GM18519 (cell line): Measurements from ENCODE around the gene HLA-DOA.

ENCODE experiments used
- ATAC-seq: cut with Tn5 transposase; IDR thresholded peaks from one replicate; pipeline ENCODE4 v1.9.1; 2021; ENCODE audit warnings: mild to moderate bottlenecking, moderate library complexity; ENCODE audit not compliant: unreplicated experiment, low FRiP score

The HLA-DOA gene

GRCh38 chr6:33017694-33018353 lies 8.4 kb upstream of the HLA-DOA start:
- no peak for ATAC-seq

- no peak for ATAC-seq
These were observed 7.6 kb upstream of the HLA-DOA start for GRCh38 chr6:33017018-33017417.

- no peak for ATAC-seq
These were observed 6.4 kb upstream of the HLA-DOA start for GRCh38 chr6:33015798-33016197.

GRCh38 chr6:33014841-33015634 lies 5.6 kb upstream of the HLA-DOA start:
- ATAC-seq = no peak

GRCh38 chr6:33013608-33014007 lies 4.2 kb upstream of the HLA-DOA start:
- no peak for ATAC-seq

GRCh38 chr6:33010356-33010755 lies 965 bp upstream of the HLA-DOA start:
- no peak for ATAC-seq

- ATAC-seq = no peak
These were observed 1.5 kb downstream of the HLA-DOA start for GRCh38 chr6:33007831-33008400.

DNA sequence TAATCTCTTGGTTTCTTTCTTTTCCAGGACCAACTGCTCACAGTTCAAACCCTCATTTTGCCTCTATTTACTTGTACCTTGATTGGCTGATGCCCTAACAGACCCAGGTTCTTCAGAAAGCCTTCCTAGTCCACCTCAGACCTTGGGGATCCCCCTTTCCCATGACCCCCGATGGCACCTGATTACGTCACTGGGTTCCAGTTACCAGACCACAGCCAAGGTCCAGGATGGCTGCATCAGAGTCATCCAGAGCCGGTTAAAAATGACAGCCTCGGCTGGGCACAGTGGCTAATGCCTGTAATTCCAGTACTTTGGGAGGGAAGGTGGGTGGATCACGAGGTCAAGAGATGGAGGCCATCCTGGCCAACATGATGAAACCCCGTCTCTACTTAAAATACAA lies 4.5 kb downstream of the HLA-DOA start:
- no peak for ATAC-seq

GRCh38 chr6:33001685-33002084 lies 7.7 kb downstream of the HLA-DOA start:
- ATAC-seq = no peak

DNA sequence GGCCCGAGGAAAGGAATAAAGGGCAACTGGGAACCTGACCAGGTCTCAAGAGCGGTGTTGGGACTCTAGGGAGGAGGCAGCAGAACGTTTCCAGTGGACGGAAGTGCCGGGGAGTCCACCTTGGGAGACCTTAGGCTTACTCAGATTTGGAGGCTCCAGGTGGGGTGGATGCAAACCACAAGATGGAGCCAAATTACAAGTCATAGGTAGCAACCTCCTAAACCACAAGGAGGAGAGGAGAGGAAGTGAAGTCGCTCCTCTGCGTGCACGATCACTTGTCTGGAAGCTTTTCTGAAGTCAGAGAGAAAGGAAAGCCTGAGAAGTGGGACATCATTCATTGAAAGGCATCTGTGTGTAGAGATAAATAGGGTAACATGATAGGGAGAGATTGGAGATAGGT lies 9.3 kb downstream of the HLA-DOA start:
- ATAC-seq = no peak

DNA sequence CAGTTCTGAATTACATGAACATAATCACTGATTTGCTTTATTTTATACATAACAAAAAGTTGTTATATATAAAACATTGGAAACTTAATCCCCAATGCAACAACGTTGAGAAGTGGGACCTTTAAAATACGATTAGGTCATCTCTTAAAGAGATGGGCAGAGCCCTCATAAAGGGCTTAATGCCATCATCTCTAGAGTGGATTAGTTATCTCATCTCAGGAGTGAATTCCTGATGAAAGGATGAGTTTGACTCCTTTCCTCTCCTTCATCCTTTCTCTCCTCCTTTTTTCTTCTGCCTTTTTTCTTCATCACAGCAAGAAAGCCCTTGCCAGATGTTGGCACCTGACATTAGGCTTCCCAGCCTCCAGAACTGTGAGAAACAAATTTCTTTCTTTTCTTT lies 13.9 kb downstream of the HLA-DOA start:
- ATAC-seq = no peak

DNA sequence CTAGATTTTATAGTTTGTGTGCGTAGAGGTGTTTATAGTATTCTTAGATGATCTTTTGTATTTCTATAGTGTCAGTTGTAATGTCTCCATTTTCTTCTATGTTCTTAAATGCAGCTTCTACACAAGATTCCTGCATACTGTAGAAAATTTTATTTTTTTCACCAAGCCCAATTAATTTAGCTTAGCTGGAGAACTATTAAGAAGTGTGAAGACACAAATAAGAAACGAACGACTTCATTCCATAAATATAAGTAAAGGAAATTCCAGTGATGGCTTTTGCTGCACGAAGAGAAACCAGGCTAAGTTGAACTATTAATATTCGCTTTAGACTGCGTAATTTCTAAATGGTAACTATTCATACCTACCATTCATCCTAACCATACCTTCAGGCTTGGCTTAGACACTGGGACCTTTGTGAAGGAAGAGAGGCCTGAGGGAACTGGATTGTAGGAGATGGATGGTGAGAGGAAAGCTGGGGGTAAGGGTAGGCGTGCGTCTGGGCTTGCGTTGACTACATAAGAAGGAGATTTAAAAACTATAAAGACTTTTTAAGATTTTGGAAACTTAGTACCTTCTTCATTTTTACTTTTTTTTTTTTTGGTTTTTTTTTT lies 15.9 kb downstream of the HLA-DOA start:
- ATAC-seq = no peak

DNA sequence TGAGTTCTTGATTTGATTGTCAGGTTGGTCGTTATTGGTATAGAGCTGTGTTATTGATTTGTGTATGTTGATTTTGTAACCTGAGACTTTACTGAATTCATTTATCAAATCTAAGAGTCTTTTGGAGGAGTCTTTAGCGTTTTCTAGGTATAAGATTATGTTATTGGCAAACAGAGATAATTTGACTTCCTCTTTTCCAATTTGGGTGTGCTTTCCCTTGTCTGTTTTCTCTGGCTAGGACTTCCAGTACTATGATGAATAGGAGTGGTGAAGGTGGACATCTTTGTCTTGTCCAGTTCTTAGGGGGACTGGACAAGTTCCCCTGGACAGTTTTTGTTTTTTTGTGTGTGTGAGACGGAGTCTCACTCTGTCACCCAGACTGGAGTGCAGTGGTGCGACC lies 17.4 kb downstream of the HLA-DOA start:
- ATAC-seq = no peak

DNA sequence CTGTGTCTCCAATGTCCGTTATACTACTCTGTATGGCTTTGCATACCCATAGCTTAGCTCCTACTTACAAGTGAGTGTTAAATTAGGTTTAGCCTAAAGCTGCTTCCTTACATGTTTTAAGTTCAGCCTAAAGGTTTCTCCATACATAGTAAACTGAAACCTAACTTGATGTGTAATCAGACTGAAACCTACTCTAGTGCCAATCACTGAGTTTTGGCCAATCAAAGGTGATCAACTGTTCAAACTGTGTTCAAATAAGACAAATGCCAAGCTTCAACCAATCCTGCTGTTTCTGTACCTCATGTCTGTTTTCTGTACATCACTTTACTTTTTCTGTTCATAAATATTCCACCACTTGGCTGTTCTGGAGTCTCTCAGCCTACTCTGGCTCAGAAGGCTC lies 20.0 kb downstream of the HLA-DOA start:
- no peak for ATAC-seq

- ATAC-seq = no peak
These were observed 24.6 kb downstream of the HLA-DOA start for GRCh38 chr6:32984622-32985389.

- no peak for ATAC-seq
These were observed 25.3 kb downstream of the HLA-DOA start for GRCh38 chr6:32983964-32984621.

DNA sequence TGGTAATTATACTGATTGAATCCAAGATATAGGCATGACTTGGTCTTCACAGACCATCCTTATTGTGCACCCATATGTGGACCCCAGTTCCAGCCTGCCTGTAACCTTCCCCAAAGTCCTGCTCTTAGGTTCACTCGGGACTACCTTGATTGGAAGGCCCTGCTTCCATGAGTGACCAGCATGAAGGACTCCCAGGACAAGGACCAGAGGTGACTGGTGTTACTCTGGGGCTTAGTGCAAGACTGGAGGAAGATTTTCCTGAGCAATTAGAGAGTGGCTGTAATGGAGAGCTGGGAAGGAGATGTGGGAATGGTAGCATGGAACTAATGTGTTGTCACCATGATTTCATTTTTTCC lies 25.9 kb downstream of the HLA-DOA start:
- ATAC-seq = no peak

- no peak for ATAC-seq
These were observed 26.5 kb downstream of the HLA-DOA start for GRCh38 chr6:32982702-32983492.

DNA sequence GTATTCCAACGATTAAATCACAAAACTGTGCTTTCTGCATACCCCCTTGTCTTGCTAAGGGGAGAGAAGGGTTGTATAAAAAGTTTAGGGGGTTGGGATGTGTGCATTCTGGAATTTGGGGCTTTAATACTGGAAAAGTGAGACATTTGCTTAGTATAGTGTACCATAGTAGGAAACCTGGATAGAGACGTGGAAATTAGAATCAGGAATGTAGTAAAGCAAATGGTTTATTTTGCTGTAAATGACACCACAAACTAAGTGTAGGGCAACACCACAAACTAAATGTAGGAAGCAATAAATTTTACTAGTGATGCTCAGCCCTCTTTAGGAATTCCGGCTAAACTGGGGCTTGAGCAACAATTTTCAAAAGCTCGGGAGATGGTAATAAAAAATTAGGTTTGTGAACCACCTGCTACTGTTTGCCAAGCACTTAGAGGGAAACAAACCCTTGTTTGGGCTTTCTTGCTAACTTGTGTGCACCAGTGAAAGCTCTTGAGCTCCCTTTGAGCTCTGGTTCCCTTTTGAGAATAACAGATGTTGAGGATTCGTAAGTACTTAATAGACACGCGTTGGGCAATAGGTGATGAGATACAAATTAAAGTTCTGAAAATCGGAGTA lies 27.2 kb downstream of the HLA-DOA start:
- no peak for ATAC-seq
